HCEC 1CT (cell line): ENCODE results near the gene SLC39A10.
"Not testable (repeated sequence)": the region's sequence is repeated elsewhere in the genome, so short reads cannot be mapped to it uniquely, and the experiment has no call there.

Source experiments
- DNase-seq: peaks from one replicate; pipeline ENCODE4 v3.0.0-alpha.2; 2017

SLC39A10 gene

DNA sequence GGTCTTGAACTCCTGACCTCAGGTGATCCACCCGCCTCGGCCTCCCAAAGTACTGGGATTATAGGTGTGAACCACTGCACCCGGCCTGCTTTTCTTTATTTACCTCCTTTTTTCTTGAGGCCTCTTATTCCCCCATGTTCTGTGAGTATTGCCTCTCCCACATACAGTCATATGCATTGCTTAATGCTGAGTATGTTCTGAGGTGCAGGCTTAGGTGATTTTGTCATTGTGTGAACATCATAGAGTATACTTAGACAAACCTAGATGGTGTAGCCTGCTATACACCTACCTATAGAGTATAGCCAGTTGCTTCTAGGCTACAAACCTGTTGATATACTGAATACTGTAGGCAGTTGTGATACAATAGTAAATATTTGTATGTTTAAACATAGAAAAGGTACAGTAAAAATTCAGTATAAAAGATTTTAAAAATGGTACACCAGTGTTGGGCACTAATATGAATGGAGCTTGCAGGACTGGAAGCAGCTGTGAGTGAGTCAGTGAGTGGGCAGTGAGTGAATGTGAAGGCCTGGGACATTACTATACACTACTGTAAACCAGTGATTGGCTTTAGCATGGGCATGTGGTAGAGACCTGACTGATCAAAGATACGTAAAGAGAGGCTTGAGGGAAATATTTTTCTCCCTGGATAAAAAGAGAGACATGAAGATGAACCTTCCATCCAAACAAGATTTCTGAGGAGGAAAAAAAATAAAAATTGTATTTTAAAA is 17.6 kb downstream of the SLC39A10 start:
- DNase-seq = peak; percentile 59

DNA sequence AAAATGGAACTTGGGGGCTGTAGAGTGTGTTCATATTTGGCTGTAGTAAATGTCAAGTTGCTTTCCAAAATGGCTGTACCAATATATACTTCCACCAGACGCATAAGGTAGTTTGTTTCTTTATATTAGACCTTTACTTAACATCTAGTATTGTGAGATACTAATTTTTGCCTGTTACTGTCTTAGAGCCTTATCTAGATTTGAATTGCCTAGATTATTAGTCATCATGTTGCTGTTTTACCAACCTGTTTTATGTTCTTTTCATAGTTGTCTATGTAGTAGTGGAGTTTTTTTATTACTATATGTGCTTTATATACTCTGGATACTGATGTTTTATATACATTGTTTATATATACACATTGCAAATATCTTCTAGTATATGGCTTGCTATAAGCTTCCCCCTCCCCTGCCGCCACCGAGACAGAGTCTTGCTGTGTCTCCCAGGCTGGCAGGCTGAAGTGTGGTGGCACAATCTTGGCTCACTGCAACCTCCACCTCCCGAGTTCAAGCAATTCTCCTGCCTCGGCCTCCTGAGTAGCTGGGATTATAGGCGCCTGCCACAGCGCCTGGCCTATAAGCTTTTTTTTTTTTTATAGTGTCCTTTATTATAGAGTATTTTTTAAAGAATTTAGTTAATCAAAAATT is 18.9 kb downstream of the SLC39A10 start:
- no peak for DNase-seq

- DNase-seq = no peak
Measured at GRCh38 chr2:195677290-195677689, 20.3 kb downstream of the SLC39A10 start.

GRCh38 chr2:195677884-195678283 is 20.9 kb downstream of the SLC39A10 start:
- DNase-seq = no peak

DNA sequence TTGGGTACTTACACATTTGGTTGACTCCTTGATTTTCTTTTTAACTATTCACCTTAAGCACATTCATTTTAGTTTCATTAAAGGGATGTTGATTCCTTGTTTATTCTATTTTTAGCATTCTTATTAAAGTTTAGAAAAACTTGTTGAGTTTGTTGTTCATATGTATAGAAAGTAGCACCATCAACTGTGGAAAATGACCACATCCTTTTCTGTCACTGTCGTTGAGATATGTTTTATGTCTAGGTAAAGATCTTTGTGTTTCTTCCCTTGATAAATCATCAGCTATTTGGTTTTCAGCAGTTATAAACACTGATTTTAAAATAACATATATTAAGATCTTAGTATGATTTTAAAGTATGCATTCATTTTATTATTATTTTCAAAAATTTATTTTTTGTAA is 25.1 kb downstream of the SLC39A10 start:
- no peak for DNase-seq

- DNase-seq = peak; percentile 41
Measured at GRCh38 chr2:195683174-195683573, 26.1 kb downstream of the SLC39A10 start.

DNA sequence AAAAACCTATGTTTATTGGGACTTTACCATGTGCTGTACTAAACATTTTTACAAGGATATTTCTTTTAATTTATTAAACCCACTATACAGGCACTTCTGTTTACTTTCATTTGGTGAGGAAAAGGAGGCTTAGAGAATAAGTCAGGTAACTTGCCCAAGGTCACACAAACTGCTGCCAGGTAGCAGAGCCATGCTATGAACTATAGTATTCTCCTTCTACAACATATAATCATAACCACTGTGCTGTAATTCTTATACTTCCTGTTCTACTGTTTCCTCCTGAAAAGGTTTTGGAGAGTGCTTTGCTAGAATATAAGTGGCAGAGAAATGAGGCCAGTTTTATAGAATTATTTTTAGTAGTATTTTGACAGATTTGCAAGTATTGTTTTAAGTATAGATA is 29.5 kb downstream of the SLC39A10 start:
- no peak for DNase-seq

GRCh38 chr2:195687320-195688086 is 30.5 kb downstream of the SLC39A10 start:
- DNase-seq = no peak

DNA sequence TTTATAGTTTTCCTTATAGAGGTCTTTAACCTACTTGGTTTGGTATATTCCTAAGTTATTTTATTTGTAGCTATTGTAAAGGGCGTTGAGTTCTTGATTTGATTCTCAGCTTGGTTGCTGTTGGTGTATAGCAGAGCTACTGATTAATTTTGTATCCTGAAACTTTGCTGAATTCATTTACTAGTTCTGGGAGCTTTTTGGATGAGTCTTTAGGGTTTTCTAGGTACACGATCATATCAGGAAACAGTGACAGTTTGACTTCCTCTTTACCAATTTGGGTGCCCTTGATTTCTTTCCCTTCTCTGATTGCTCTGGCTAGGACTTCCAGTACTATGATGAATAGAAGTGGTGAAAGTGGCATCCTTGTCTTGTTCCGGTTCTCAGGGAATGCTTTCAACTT is 35.5 kb downstream of the SLC39A10 start:
- not testable (repeated sequence) for DNase-seq

DNA sequence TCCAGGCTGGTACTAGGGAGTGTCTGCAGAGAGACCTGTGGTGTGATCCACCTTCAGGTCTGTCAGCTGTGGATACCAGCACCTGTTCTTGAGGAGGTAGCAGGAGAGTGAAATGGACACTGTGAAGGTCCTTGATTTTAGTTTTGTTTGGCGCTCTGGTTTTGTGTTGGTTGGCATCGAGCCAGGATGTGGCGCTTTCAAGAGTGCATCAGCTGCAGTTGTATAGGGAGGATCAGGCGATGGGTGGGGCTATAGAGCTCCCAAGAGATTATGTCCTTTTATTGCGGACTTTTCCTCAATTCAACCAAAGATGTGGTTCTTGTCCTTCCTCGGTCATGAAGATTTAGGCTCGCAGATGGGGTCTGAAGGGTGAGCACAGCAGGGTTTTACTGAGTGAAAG is 37.5 kb downstream of the SLC39A10 start:
- no peak for DNase-seq

DNA sequence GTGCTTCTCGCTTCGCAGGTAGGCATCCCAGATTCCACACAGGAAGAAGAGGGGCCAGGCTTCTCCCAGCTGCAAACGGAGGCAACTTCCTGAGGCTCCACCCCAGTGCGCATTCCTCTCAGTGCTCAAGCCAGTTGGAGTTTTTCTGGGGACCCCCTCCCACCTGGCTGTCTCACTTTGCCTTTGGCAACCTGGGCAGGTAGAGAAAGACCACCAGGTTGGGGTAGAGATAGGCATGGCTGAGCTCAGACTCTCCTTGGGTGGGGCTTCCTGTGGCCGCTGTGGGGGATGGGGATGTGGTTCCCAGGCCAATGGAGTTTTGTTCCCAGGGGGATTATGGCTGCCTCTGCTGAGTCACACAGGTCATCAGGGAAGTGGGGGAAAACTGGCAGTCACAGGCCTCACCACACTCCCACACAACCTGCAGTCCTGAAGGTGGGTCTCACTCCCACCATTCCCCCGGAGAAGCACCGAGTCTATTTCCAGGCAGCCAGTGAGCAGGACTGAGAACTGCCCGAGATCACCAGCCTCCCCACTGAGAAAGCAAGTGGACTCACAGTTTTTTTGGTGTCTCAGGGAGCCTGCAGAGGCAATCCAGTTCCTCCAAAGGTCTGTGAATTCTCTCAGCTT is 38.1 kb downstream of the SLC39A10 start:
- no peak for DNase-seq

DNA sequence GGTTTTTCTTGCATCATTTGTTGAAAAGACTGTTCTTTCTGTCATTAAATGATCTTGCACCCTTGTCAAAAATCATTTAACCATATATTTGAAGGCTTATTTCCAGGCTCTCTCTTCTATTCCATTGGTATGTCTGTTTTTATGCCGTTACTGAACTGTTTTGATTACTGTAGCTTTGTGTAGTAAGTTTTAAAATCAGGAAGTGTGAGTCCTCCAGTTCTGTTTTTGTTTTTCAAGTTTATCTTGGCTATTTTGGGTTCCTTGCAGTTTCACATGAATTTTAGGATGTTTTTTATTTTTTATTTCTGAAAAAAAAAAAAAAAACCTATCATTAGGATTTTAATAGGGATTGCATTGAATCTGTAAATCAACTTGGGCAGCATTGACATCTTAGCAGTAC is 39.0 kb downstream of the SLC39A10 start:
- DNase-seq = no peak

DNA sequence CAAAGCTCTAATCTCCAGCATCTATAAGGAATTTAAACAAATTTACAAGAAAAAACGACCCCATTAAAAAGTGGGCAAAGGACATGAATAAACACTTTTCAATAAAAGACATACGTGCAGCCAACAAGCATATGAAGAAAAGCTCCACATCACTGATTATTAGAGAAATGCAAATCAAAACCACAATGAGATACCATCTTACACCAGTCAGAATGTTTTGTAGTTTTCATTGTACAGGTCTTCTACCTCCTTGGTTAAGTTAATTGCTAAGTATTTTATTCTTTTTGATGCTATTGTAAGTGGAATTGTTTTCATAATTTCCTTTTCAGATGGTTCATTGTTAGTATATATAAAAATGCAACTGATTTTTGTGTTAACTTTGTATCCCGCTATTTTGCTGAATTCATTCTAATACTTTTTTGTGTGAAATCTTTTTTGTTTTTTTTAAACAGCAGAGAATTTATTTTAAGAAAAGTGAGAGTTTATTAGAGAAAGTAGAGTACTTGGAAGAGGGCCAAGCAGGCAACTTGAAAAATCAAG is 40.7 kb downstream of the SLC39A10 start:
- no peak for DNase-seq

DNA sequence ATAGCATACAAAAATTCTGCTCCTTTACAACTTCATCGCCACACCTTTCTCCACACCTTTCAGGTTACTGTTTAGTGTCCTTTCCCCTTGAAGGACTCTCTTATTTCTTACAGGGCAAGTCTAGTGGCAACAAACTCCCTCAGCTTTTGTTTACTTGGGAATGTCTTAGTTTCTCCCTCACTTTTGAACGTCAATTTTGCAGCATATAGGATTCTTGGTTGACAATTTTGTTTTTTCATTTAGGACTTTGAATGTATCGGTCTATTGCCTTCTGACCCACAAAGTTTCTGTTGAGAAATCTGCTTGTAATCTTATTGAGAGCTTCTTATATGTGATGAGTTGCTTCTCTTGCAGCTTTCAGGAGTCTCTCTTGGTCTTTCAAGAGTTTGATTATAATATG is 43.5 kb downstream of the SLC39A10 start:
- DNase-seq = no peak

GRCh38 chr2:195706161-195706900 is 49.3 kb downstream of the SLC39A10 start:
- peak; percentile 31 for DNase-seq

GRCh38 chr2:195709901-195710806 is 53.1 kb downstream of the SLC39A10 start:
- DNase-seq = peak; percentile 81

- DNase-seq = no peak
Measured at GRCh38 chr2:195711478-195711877, 54.5 kb downstream of the SLC39A10 start.

DNA sequence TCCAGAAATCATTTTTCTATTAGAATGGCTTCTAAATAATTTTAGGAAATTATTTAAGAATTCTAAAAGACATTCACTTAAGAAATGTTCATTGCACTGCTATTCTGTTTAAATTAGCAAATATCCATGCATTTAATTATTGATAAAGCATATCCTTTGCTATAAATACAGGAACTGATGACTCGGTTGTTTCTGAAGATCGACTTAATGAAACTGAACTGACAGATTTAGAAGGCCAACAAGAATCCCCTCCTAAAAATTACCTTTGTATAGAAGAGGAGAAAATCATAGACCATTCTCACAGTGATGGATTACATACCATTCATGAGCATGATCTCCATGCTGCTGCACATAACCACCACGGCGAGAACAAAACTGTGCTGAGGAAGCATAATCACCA is 59.4 kb downstream of the SLC39A10 start:
- no peak for DNase-seq

DNA sequence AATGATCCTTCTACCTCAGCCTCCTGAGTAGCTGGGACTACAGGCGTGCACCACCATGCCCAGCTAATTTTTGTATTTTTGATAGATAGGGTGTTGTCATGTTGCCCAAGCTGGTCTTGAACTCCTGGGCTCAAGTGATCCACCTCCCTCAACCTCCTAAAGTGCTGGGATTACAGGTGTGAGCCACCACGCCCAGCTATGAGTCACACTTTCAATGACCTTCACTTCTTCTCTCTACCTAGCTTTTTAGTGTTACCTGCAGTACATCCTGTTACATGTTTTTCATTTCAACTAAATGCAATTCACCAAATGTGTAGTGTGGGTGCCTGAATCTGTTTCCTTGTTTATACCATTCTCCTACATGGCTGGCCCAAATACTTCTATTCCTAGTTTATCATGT is 64.0 kb downstream of the SLC39A10 start:
- no peak for DNase-seq

DNA sequence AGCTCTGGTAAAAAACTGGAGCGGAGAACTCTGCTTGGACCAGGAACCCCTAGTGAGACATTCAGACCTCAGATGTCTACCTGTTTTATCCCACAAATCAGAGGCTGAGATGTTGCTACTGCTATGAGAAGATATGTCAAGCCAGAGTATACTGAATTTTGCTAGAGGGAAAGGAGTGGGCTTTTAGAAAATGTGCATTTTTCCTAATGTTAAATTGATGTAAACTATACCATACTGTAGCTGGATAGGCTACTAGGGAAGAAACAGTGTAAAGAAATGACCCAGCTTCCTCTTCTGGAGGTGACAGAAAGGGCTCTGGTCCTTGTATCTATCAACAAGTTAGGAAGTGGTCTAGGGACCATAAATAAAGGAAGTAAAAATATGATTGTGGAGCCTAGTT is 65.0 kb downstream of the SLC39A10 start:
- no peak for DNase-seq

GRCh38 chr2:195727106-195727505 is 70.1 kb downstream of the SLC39A10 start:
- DNase-seq = no peak
